Medulla oblongata (tissue), 1 donor: ENCODE data around the gene MPL.

Source experiments
- DNase-seq: peaks from one replicate; pipeline ENCODE4 v3.0.0-alpha.2; 2015; ENCODE audit errors: extremely low spot score

Gene MPL

GRCh38 chr1:43306688-43307457 is 30.7 kb upstream of the MPL start:
- no peak for DNase-seq

GRCh38 chr1:43307458-43308158 is 30.0 kb upstream of the MPL start:
- DNase-seq = no peak

DNA sequence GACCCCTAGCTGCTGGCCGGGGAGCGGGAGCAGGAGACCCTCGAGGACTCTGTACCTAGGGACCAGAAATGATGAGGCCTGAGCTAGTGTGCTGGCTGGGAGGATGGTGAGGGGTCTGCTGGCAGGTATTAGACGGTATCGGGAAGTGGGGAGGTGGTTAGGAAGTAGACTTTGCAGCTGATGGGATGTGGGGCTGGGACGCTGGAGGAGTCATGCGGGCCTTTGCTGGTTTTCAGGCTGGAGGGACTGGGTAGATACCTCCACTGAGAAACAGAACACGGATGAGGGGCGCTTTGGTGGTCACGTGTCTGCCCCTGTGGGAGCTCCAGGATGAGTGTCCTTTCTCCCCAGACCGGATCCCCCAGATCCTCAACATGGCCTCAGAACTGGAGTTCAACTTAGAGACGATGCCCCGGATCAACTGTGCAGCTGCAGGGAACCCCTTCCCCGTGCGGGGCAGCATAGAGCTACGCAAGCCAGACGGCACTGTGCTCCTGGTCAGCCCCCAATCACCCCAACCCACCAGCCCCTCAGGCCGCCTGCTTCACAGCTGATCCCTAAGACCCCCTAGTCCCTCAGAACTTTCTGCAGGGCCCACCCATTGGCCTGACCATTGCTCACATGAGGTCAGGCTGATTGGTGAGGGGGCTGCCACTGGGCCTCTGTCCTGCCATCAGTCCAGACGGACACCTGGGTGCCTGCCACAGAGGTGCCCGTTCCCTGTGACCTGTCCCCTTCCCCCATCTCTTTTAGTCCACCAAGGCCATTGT is 28.8 kb upstream of the MPL start:
- DNase-seq = no peak

DNA sequence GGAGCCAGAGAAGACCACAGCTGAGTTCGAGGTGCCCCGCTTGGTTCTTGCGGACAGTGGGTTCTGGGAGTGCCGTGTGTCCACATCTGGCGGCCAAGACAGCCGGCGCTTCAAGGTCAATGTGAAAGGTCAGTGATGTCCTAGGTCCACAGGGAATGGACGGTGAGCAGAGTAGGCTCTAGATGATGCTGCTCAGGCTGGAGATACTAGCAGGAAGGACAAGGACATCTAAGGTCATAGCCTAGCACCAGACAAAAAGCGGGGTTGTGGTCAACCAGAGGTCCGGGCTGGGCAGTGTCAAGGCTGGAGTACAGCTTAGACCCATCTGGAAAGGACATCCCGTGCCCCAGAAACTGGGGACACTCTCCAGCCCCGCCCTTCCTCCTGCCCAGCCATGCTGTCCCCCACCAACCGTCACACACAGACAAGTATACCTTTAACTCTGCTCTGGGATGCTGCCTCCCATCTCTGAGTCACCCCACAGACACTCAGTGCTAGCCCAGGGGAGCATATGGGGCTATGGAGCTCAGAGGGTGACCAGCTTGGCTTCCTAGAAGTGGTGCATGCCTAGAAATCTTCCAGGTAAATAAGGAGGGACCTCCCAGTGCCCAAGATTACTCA is 28.1 kb upstream of the MPL start:
- DNase-seq = no peak

- no peak for DNase-seq
Observed at GRCh38 chr1:43311521-43311920, 26.1 kb upstream of the MPL start.

DNA sequence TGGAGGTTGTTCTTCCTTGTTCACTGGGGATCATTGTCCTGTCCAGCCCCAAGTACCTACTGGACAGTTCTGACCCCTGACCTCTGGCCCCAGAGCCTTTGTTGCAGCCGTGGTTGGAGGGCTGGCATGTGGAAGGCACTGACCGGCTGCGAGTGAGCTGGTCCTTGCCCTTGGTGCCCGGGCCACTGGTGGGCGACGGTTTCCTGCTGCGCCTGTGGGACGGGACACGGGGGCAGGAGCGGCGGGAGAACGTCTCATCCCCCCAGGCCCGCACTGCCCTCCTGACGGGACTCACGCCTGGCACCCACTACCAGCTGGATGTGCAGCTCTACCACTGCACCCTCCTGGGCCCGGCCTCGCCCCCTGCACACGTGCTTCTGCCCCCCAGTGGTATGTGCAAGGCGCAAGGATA is 25.4 kb upstream of the MPL start:
- no peak for DNase-seq

DNA sequence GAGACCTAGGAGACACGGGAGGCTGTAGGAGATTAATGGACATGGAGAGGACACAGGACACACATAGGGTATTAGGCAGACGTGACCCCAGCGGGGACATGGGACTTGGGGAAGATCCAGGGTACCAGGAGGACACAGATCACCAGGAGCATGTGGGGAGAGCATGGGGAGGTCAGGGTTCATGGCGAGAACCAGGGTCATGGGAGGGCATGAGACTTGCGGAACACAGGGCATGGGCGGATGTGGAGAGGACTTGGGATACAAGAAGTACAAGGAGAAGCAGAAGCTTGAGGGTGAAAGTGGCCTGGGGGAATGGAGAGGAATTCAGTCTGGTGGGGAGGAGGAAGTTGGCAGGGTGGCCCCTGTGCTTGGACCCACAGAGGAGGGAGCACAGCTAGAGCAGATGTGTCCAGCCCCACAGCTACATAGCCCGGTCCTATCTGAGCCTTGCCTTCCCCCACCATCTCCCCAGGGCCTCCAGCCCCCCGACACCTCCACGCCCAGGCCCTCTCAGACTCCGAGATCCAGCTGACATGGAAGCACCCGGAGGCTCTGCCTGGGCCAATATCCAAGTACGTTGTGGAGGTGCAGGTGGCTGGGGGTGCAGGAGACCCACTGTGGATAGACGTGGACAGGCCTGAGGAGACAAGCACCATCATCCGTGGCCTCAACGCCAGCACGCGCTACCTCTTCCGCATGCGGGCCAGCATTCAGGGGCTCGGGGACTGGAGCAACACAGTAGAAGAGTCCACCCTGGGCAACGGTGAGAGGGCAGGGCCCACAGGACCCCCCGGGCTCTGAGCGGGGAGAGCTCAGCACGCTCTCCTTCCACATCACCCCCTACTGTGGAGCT is 24.7 kb upstream of the MPL start:
- no peak for DNase-seq

DNA sequence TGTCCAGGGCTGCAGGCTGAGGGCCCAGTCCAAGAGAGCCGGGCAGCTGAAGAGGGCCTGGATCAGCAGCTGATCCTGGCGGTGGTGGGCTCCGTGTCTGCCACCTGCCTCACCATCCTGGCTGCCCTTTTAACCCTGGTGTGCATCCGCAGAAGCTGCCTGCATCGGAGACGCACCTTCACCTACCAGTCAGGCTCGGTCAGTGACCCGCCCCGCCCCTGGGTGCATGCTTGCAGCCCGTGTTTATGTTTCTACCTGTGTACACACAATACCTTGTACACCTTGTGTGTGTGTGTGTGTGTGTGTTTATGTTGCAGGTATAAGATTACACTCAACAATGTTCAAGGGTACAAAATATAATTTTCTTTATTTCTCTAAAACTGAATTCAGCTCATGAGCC is 23.8 kb upstream of the MPL start:
- DNase-seq = no peak

DNA sequence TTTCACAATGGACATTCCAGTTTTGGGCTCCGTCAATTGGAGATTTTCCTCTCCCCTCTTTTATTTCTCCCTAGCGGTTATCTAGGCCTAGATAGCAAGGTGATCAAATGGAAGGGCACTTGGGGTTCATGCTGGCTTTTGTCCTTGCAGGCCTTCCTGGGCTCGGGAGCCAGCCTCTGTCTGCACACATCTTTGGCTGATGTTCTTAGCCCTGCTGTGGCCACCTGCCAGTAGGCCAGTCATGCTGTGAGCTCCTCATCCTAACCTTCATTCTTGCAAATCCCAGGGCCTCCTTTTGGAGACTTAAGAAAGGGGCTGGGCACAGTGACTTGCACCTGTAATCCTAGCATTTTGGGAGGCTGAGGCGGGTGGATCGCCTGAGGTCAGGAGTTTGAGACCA is 23.4 kb upstream of the MPL start:
- DNase-seq = no peak

DNA sequence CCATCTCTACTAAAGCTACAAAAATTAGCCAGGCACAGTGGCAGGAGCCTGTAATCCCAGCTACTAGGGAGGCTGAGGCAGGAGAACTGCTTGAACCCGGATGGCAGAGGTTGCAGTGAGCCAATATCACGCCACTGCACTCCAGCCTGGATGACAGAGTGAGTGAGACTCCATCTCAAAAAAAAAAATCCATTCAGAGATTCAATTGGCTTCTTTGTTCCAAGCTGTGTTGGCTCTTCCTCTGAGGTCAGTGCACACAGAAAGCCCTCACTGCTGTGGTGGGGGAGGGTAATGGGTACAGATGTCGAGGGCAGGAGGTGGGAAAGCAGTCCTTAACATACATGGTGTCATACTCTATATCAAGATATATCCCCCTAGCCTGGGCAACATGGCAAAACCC is 22.1 kb upstream of the MPL start:
- peak; percentile 78 for DNase-seq

DNA sequence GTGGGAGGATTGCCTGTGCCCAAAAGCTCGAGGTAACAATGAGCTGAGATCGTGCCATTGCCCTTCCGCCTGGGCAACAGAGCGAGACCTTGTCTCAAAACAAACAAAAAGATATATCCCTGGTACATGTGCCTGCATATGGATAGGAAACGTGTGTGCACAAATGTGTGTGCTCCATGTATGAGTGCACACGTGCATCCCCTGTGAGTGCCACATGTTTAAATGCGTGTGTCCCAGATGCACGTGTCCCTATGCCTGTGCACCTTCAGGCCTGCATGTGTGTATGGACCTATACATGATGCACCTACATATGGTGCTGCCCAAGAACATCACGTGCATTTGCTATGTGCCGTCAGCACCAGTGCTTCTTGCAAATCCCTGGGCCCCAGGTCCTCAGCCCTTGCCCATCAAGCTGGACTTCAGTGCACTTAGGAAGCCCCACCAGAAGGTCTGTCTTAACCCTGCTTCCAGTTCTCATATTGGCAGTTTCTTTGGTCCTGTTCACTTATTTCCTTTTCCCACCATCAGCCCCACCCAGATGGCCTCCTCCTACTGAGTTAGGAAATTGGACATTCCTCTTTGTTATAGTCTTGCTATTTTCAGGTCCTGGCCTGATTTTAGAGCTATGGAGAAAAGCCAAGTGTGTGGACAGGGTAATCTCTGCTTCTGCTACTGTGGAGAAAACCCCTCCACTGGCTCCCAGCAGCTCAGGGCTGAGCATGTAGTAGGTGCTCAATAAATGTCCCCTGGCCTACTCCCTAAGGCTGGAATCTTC is 21.5 kb upstream of the MPL start:
- no peak for DNase-seq

DNA sequence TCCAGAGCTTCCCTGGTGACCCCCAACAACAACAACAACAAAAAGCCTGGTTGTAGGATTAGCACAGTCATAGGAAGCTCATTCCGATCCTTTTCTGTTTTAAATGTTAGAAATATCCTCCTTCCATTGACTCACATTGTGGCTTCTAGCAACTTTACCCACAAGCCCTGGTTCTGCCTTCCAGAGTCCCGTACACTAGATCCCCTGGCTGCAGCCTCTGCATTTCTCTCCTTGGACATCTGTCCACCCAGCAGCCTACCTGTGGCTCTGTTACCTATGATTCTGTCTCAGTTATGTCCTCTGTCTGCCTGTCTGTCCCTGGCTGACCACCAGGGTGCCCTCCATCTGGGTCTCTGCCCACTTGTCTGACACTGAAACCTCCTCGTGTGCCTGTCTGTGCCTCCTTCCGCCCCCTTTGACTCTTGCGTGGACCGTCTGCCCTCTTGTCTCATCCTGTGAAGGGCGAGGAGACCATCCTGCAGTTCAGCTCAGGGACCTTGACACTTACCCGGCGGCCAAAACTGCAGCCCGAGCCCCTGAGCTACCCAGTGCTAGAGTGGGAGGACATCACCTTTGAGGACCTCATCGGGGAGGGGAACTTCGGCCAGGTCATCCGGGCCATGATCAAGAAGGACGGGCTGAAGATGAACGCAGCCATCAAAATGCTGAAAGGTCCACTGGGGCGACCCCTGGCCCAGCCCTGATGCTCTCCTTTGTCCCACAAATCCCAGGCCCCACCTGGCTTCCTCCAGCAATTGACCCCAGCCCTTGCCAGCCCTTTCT is 20.7 kb upstream of the MPL start:
- no peak for DNase-seq

- DNase-seq = peak; percentile 74
Observed at GRCh38 chr1:43317817-43318471, 19.7 kb upstream of the MPL start.

DNA sequence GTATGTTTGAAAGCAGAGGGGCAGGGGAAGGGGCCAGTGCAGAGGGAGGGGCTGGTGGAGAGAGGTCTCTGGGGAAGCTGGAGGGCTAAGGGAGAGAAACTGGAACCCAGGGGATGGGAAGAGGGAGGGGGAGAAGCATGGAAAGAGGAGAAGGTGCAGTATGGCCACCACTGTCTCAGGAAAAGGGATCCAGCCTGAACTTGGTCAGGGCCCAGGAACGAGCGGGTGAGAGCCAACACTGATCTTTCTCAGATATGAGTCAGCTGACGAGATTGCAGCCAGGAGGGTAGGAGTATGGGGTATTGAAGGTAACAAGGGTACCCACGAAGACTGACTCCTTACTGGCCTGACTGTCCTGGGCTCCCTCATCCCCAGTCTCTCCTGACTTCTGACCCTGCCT is 18.8 kb upstream of the MPL start:
- no peak for DNase-seq

GRCh38 chr1:43319288-43319687 is 18.3 kb upstream of the MPL start:
- no peak for DNase-seq

- no peak for DNase-seq
Observed at GRCh38 chr1:43319766-43320165, 17.9 kb upstream of the MPL start.

DNA sequence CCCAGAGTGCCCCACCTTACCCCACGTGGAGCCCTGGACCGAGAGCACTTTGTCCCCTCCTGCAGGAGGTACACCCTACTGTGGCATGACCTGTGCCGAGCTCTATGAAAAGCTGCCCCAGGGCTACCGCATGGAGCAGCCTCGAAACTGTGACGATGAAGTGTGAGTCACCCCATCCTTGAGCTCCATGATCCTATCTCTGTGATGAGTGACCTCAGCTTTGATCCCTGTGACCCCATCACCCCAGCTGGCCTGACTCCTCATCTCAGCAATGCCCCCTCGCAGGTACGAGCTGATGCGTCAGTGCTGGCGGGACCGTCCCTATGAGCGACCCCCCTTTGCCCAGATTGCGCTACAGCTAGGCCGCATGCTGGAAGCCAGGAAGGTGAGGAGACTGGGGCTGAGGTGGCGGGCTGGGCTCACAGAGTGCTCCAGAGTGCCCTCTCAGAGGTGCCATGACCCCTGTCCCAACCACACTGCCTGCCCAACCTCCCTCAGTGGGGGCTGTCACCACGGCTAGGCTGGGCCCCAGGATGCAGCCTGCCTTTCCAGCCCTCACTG is 16.2 kb upstream of the MPL start:
- no peak for DNase-seq

DNA sequence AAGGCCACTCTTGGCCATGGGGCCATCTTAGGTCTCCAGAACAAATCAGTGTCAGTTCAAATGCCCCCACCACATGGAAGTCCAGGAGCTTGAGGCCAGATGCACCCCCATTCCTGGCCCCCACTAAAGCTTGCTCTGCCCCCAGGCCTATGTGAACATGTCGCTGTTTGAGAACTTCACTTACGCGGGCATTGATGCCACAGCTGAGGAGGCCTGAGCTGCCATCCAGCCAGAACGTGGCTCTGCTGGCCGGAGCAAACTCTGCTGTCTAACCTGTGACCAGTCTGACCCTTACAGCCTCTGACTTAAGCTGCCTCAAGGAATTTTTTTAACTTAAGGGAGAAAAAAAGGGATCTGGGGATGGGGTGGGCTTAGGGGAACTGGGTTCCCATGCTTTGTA is 15.1 kb upstream of the MPL start:
- no peak for DNase-seq

DNA sequence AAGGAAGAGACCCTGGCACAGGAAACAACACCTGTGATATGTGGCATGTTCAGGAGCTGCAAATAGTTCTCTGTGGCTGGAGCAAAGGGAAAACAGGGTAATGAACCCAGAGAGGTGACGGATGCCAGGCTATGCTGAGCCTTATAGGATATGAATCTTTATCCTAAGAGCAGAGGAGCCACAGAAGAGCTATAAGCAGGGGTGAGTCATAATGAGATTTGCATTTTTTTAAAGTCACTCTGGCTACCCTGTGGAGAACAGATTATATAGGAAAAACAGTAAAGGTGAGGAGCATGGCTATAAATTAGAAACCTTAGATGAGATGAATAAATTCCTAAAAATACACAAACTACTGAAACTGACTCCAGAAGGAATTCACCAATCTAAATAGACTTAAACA is 12.8 kb upstream of the MPL start:
- DNase-seq = no peak
